Stomach (tissue), 4 donors: ENCODE results near the gene C17orf113.

ENCODE experiments used
- EP300 ChIP-seq: sonication (generic); formaldehyde crosslinking; IDR thresholded peaks from one replicate; pipeline ENCODE4 v1.6.1; 2017; ENCODE audit warnings: antibody characterized with exemption
- POLR2A ChIP-seq, 4 donors: fragments of 450-650 bp; IDR thresholded peaks; one replicate each; pipeline ENCODE4 v1.6.1; 2016; ENCODE audit warnings: antibody characterized with exemption in 4 of 4, control low read depth in 2 of 4, mild to moderate bottlenecking in 1 of 4, moderate library complexity in 1 of 4

DNA sequence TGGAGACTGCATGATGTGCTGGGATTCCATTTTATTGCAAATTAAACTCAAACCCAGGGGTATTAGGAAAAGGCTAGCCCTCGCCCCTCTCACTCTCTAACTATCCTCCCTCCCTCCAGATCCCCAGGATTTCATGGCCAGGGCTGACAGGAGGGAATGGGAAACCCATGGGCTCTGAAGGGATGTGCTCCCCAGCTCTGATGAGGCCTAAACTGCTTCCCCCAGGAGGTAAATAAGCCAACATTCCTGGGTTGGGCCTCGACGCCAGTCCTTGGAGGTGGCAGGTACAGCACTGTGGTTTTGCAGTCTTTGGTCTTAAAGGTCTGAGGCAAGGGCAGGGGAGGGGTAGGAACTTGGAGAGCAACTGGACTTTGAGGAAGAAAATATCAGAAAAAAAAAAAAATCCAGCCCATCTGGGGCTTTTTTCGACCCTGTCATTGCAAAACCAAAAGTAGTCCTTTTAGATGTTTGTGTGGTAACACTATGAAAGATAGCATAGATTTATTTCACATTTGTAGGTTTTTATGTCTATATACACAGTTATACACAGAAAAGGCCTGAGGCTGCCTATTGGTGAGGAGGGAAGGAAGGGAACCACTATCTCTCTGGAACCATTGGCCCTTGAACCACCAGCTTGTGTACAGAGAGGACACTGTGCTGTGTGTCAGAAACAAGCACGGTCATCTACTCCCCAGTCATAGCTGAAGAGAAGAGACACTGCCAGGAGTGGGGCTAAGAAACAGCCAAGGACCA, 12.0 kb downstream of the C17orf113 start:
- no peak for TF ChIP-seq POLR2A (IDR thresholded peaks at IDR 0.05)
- TF ChIP-seq EP300 = no peak
